ENCODE results near the gene CHST8.
"Not testable (repeated sequence)": the region's sequence is repeated elsewhere in the genome, so short reads cannot be mapped to it uniquely, and the experiment has no call there.

Gene CHST8

DNA sequence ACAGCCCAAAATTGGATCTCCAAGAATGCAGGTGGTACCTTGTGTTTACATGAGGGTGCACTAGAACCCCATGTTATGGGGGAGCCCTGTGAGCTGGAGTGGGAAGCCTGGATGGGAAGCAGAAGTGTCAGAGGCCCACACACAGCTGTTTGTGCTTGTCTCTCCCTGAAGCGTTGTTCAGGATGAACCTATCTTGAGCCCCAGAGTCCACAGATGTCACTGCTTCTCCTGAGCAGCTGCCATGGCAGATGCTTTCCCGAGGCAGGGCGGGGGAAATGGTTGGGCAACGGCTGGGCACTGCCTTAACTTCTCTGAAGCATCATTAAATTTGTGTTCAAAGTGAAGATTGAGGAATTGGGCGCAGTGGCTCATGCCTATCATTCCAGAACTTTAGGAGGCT lies 17.1 kb upstream of the CHST8 start:
- Histone ChIP-seq H3K4me3 (replicated peaks; ENCODE audit: insufficient read depth, low read length) (no peak overlapping the region), H3K27me3 (ENCODE audit: insufficient read depth, poor library complexity, severe bottlenecking) (no peaks in the 10 kb centered on the region), H3K27ac (replicated peaks) (no peak overlapping the region)
- TF ChIP-seq GABPA (IDR thresholded peaks at IDR 0.05; ENCODE audit: low read depth) (no peak), POLR2AphosphoS5 (IDR thresholded peaks at IDR 0.05; ENCODE audit: low read depth) (no peak), SPI1 (IDR thresholded peaks at IDR 0.05; ENCODE audit: borderline replicate concordance, low read depth) (no peak)
- TF ChIP-seq, protein P1, sequence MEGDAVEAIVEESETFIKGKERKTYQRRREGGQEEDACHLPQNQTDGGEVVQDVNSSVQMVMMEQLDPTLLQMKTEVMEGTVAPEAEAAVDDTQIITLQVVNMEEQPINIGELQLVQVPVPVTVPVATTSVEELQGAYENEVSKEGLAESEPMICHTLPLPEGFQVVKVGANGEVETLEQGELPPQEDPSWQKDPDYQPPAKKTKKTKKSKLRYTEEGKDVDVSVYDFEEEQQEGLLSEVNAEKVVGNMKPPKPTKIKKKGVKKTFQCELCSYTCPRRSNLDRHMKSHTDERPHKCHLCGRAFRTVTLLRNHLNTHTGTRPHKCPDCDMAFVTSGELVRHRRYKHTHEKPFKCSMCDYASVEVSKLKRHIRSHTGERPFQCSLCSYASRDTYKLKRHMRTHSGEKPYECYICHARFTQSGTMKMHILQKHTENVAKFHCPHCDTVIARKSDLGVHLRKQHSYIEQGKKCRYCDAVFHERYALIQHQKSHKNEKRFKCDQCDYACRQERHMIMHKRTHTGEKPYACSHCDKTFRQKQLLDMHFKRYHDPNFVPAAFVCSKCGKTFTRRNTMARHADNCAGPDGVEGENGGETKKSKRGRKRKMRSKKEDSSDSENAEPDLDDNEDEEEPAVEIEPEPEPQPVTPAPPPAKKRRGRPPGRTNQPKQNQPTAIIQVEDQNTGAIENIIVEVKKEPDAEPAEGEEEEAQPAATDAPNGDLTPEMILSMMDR (IDR thresholded peaks at IDR 0.05; ENCODE audit: insufficient read depth, low read length), result no peak
- TF ChIP-seq, protein P2, sequence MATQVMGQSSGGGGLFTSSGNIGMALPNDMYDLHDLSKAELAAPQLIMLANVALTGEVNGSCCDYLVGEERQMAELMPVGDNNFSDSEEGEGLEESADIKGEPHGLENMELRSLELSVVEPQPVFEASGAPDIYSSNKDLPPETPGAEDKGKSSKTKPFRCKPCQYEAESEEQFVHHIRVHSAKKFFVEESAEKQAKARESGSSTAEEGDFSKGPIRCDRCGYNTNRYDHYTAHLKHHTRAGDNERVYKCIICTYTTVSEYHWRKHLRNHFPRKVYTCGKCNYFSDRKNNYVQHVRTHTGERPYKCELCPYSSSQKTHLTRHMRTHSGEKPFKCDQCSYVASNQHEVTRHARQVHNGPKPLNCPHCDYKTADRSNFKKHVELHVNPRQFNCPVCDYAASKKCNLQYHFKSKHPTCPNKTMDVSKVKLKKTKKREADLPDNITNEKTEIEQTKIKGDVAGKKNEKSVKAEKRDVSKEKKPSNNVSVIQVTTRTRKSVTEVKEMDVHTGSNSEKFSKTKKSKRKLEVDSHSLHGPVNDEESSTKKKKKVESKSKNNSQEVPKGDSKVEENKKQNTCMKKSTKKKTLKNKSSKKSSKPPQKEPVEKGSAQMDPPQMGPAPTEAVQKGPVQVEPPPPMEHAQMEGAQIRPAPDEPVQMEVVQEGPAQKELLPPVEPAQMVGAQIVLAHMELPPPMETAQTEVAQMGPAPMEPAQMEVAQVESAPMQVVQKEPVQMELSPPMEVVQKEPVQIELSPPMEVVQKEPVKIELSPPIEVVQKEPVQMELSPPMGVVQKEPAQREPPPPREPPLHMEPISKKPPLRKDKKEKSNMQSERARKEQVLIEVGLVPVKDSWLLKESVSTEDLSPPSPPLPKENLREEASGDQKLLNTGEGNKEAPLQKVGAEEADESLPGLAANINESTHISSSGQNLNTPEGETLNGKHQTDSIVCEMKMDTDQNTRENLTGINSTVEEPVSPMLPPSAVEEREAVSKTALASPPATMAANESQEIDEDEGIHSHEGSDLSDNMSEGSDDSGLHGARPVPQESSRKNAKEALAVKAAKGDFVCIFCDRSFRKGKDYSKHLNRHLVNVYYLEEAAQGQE (IDR thresholded peaks at IDR 0.05; ENCODE audit: insufficient replicate concordance, low read depth), result no peak
- DNase-seq (ENCODE audit: low read depth in 1 of 2, low spot score in 1 of 2), result no peak

DNA sequence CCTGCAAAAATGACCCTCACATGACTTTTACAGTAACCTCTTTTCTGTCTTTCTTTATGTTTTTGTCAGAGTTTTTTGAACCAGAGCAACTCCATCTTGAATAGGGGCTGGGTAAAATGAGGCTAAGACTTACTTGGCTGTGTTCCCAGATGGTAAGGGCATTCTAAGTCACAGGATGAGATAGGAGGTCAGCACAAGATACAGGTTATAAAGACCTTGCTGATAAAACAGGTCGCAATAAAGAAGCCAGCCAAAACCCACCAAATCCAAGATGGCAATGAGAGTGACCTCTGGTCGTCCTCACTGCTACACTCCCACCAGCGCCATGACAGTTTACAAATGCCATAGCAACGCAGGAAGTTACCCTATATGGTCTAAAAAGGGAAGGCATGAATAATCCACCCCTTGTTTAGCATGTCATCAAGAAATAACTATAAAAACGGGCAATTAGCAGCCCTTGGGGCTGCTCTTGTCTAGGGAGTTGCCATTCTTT lies 15.9 kb upstream of the CHST8 start:
- H3K27me3 ChIP-seq (ENCODE audit: insufficient read depth, poor library complexity, severe bottlenecking); DNase-seq (ENCODE audit: low read depth in 1 of 2, low spot score in 1 of 2); H3K4me3 ChIP-seq (replicated peaks; ENCODE audit: insufficient read depth, low read length); H3K27ac ChIP-seq (replicated peaks): not testable (repeated sequence)

DNA sequence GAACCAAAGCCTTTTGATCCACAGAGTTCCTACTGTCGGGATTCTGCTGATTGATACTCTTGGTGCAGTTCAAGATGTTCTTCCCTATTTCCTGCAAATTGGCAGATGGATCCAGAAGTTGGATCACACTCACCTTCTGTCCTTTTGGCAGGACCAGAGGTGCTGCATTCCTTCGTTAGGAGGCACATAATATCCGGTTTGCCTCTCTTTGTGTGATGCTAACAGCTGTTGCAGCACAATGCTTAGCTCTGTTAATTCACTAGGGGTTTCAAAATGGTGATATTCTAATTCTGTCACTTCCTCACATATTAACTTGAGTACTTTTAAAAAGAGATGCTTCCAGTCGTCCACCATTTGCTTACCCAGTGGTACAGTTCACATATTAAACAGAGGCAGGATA lies 15.2 kb upstream of the CHST8 start:
- DNase-seq (ENCODE audit: low read depth in 1 of 2, low spot score in 1 of 2), result no peak
- no peak overlapping the region for H3K4me3 ChIP-seq (replicated peaks; ENCODE audit: insufficient read depth, low read length)
- no peak overlapping the region for H3K27ac ChIP-seq (replicated peaks)
- H3K27me3 ChIP-seq (ENCODE audit: insufficient read depth, poor library complexity, severe bottlenecking), result no peaks in the 10 kb centered on the region
- no peak for TF ChIP-seq POLR2AphosphoS5 (IDR thresholded peaks at IDR 0.05; ENCODE audit: low read depth)
- TF ChIP-seq, protein P1 (IDR thresholded peaks at IDR 0.05; ENCODE audit: insufficient read depth, low read length), result no peak
- TF ChIP-seq GABPA (IDR thresholded peaks at IDR 0.05; ENCODE audit: low read depth), result no peak
- no peak for TF ChIP-seq SPI1 (IDR thresholded peaks at IDR 0.05; ENCODE audit: borderline replicate concordance, low read depth)
- TF ChIP-seq, protein P2 (IDR thresholded peaks at IDR 0.05; ENCODE audit: insufficient replicate concordance, low read depth), result no peak

DNA sequence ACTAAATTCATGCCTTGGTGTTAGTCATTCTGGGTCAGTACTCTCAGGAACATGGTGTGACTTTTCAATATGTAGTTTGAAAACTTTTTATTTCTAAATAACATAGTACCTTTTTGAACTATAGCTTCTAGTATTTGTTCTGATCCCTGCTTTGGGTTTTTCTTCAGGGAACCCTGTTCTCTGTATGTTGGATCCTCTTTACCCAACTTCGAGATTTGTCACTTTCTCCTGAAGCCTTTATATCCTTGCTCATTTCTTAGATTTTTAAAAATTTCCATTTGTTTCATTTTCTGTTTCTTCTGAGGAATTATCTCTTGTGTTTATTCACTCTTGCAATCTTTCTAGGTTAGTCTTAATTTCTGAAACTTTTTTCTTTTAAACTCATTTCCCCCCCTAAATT lies 12.4 kb upstream of the CHST8 start:
- no peak overlapping the region for H3K4me3 ChIP-seq (replicated peaks; ENCODE audit: insufficient read depth, low read length)
- H3K27ac ChIP-seq (replicated peaks), result no peak overlapping the region
- no peak for TF ChIP-seq POLR2AphosphoS5 (IDR thresholded peaks at IDR 0.05; ENCODE audit: low read depth)
- TF ChIP-seq GABPA (IDR thresholded peaks at IDR 0.05; ENCODE audit: low read depth), result no peak
- TF ChIP-seq, protein P2 (IDR thresholded peaks at IDR 0.05; ENCODE audit: insufficient replicate concordance, low read depth), result no peak
- H3K27me3 ChIP-seq (ENCODE audit: insufficient read depth, poor library complexity, severe bottlenecking), result no peaks in the 10 kb centered on the region
- no peak for DNase-seq (ENCODE audit: low read depth in 1 of 2, low spot score in 1 of 2)

All from HL-60 (cell line).